RWPE1 (cell line): ENCODE results near the gene SLC13A2.

ENCODE experiments used
- CTCF ChIA-PET: fragments of 350-600 bp; sonication (Branson Sonifier 250); formaldehyde crosslinking; extraction: SDS; loops from one replicate; lab custom pipeline; 2021; lab: Yijun Ruan, JAX
- POLR2A ChIA-PET: fragments of 400-600 bp; formaldehyde crosslinking; extraction: SDS; loops from one replicate; lab custom pipeline; 2020; ENCODE audit warnings: antibody characterized with exemption; ENCODE audit not compliant: low non-redundant PET; lab: Yijun Ruan, JAX
- DNase-seq: peaks from one replicate; pipeline ENCODE4 v3.0.0; 2012; ENCODE audit warnings: low spot score
- H3K27ac ChIP-seq: fragments of 450-650 bp; 2 replicates; pipeline ENCODE4 v1.5.1; 2017
- TF ChIP-seq, protein P1 (sequence below): fragments of 450-650 bp; conservative IDR thresholded peaks from 2 replicates; pipeline ENCODE4 v1.5.1; 2017; ENCODE audit warnings: low read depth, mild to moderate bottlenecking

Gene SLC13A2

GRCh38 chr17:28505986-28506665, 32.7 kb downstream of the SLC13A2 start, which contains the start of gene FOXN1:
FOXN1 (plus strand) TSS chr17:28506348; CDS start chr17:28523970, 17,622 bp downstream.
- peak within 1 kb of the TSS; percentile 76 for H3K27ac ChIP-seq
- POLR2A ChIA-PET, result interaction anchor here (2.3 kb wide), 1 partner anchor 22 kb away, joined by 8 read pairs; no protein-coding TSS in a partner anchor
- TF ChIP-seq, protein P1, sequence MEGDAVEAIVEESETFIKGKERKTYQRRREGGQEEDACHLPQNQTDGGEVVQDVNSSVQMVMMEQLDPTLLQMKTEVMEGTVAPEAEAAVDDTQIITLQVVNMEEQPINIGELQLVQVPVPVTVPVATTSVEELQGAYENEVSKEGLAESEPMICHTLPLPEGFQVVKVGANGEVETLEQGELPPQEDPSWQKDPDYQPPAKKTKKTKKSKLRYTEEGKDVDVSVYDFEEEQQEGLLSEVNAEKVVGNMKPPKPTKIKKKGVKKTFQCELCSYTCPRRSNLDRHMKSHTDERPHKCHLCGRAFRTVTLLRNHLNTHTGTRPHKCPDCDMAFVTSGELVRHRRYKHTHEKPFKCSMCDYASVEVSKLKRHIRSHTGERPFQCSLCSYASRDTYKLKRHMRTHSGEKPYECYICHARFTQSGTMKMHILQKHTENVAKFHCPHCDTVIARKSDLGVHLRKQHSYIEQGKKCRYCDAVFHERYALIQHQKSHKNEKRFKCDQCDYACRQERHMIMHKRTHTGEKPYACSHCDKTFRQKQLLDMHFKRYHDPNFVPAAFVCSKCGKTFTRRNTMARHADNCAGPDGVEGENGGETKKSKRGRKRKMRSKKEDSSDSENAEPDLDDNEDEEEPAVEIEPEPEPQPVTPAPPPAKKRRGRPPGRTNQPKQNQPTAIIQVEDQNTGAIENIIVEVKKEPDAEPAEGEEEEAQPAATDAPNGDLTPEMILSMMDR, result no peak
- DNase-seq, result peak; percentile 76
- CTCF ChIA-PET, result interaction anchor here (0.6 to 1.1 kb wide), 3 partner anchors 11 to 34 kb away, joined by 3 read pairs; no protein-coding TSS in a partner anchor

GRCh38 chr17:28506763-28507487, 33.5 kb downstream of the SLC13A2 start:
- TF ChIP-seq, protein P1, result no peak
- no peak for DNase-seq
- ChIA-PET POLR2A (interaction anchor here (0.6 to 2.3 kb wide), 2 partner anchors 21 to 70 kb away, joined by 3 to 8 read pairs; no protein-coding TSS in a partner anchor), CTCF (interaction anchor here (0.7 kb wide), 1 partner anchor 57 kb away, joined by 3 read pairs; no protein-coding TSS in a partner anchor)
- H3K27ac ChIP-seq, result peak overlapping the region; percentile 76

DNA sequence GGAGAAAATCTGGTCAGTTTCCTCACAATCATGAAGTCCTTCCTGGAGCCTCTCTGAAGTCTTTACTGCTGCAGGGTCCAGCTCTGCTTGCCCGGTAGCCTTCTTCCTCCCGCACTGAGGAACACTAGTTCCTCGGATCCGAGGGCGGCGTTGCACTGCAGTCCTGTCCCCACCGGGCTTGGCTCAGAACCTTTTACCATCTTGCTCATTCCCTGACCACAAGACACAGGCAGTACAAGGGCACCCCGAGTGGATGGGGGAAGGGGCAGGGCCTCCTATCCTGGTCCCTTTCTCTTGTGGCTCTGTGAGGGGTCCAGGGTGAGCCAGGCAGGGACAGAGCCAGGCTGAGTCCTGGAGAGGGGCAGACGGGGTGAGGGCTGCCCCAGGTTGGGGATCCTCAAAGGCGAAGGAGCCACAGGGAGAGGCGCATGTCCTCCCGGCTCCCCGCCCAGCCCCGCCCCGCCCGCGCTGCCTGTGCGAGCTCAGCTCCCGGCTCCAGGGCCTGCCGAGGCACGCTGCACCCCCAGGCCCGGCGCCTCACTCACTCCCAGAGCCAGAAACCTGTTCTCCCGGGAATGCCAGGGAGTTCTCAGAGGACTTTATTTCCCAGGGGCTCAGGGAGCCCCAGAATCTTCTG, 34.2 kb downstream of the SLC13A2 start:
- CTCF ChIA-PET, result interaction anchor here (0.7 to 1.2 kb wide), 3 partner anchors 14 to 58 kb away, joined by 3 to 4 read pairs (median 3); no protein-coding TSS in a partner anchor
- TF ChIP-seq, protein P1, result no peak
- H3K27ac ChIP-seq, result peak overlapping the region; percentile 76
- POLR2A ChIA-PET, result interaction anchor here (0.6 to 2.3 kb wide), 2 partner anchors 20 to 69 kb away, joined by 3 to 8 read pairs; no protein-coding TSS in a partner anchor
- DNase-seq, result peak; percentile 95

- POLR2A ChIA-PET, result no interaction called here
- CTCF ChIA-PET, result interaction anchor here (0.7 to 1.2 kb wide), 2 partner anchors 13 to 39 kb away, joined by 3 to 4 read pairs; no protein-coding TSS in a partner anchor
- H3K27ac ChIP-seq, result peak overlapping the region; percentile 76
- DNase-seq, result no peak
- TF ChIP-seq, protein P1, result no peak
Measured at GRCh38 chr17:28508211-28508724, 34.8 kb downstream of the SLC13A2 start.

GRCh38 chr17:28509789-28510188, 36.3 kb downstream of the SLC13A2 start:
- H3K27ac ChIP-seq, result no peak overlapping the region
- ChIA-PET POLR2A (no interaction called here), CTCF (interaction anchor here (0.6 to 0.7 kb wide), 2 partner anchors 26 to 143 kb away, joined by 3 to 6 read pairs; no protein-coding TSS in a partner anchor)
- DNase-seq, result peak; percentile 34
- TF ChIP-seq, protein P1, result no peak
